Measurements from ENCODE around the gene PDZD8.

Gene PDZD8

GRCh38 chr10:117375360-117376178 is at the start of gene PDZD8:
PDZD8 (minus strand) TSS chr10:117375440; CDS start chr10:117375227, 213 bp downstream.
- peak; percentile 79 for DNase-seq (ENCODE audit: low spot score)

GRCh38 chr10:117424171-117424570 is 48.9 kb upstream of the PDZD8 start:
- DNase-seq (ENCODE audit: low spot score): no peak

- no peak for DNase-seq (ENCODE audit: low spot score)
Measured at GRCh38 chr10:117421985-117422384, 46.7 kb upstream of the PDZD8 start.

DNA sequence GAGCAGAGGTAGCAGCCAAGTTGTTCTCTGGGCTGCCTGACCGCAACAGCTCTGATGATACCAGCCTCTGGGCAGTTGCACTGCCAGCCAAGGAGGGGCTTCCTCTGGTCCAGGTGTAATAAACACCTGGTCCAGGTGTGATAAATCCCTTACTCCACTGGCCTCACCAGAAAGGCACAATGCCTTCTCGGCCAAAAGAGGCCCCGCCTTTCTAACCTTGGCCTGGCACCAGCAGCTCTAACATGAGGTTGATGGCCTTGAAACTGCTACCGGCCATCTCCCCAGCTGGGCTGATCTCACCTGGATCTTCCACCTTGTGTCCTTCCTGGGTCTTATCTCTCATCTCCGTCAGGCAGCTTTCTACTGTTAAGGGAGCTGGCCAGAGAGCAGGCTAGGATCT is 45.5 kb upstream of the PDZD8 start:
- no peak for DNase-seq (ENCODE audit: low spot score)

GRCh38 chr10:117419921-117420320 is 44.7 kb upstream of the PDZD8 start:
- peak; percentile 87 for DNase-seq (ENCODE audit: low spot score)

GRCh38 chr10:117419159-117419558 is 43.9 kb upstream of the PDZD8 start:
- DNase-seq (ENCODE audit: low spot score): no peak

- DNase-seq (ENCODE audit: low spot score): no peak
Measured at GRCh38 chr10:117418121-117418520, 42.9 kb upstream of the PDZD8 start.

GRCh38 chr10:117417196-117417595 is 42.0 kb upstream of the PDZD8 start:
- DNase-seq (ENCODE audit: low spot score): no peak

GRCh38 chr10:117413928-117414618 is 38.8 kb upstream of the PDZD8 start:
- DNase-seq (ENCODE audit: low spot score): peak; percentile 29

DNA sequence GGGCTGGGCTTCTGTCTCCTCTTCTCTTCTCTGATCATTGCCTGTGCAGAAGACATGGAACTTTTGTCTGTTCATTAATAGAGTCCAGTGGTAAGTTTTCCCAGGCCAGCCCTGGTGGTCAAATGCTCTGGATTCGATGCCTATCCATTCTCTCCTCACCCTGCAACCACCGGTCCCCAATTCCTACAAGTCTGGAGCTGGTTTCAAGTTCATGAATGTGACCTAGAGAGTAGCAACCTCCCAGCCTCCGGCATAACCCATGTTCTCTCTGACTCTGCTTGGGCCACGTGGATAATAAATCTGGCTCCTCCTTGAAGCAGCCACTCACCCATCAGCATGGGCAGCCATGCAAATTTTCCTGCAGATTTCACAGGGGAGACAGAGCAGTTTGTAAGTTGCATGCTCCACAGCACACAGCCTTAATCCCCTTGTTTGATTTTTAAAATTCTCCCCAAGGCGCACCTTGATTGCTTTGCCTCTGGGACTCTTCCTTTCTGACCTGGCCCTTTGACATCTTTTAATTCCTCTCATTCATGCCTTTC is 37.3 kb upstream of the PDZD8 start:
- DNase-seq (ENCODE audit: low spot score): no peak

GRCh38 chr10:117411479-117412399 is 36.5 kb upstream of the PDZD8 start:
- no peak for DNase-seq (ENCODE audit: low spot score)

DNA sequence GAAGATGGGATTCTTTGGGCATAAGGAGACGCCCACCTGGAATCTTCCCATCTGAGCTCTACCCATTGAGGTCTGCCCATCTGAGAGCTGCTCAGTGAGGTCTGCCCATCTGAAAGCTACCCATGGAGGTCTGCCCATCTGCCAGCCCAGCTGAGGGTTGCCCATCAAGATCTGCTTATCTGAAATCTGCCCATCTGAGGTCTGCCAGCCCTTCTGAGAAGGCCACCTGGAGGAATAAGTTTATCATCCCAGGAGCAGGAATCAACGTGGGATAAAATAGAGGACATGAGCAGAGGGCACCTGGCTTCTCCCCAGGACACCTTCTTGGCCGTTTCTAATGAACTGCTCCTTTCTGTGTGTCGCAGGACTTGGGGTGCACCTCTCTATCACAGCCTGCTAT is 35.3 kb upstream of the PDZD8 start:
- DNase-seq (ENCODE audit: low spot score): no peak

DNA sequence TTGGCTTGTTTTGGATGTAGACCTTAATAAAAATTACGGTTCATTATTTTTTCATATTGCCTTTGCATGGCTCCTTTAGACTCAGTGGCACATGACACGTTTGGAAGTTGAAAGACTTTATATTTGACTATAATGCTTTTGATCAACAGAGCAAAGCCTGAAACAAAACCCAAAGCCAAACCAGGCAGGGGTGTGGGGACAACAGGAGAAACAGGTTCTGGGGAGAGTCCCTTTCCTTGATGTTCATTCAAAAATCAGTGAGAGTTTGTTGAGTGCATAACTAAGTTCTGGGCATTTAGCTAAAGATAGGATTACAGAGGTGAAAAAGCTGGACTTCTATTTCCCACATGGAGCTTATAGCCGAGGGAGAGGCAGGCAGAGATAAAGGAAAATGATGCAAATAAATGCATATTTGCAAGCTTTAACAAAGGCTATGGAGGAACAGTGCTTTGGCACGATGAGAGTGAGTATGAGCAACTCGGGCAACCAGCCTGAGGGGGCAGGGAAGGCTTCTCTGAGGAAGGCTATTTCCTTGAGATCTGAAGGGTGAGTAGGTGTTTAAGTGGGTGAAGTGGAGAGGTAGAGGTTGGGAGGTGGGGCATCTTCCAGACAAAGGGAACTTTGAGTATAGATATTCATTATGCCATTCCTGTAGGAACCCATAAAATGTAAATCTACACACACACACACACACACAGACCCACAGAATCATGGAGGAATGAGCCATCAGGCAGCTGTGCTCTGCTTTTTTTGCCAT is 34.5 kb upstream of the PDZD8 start:
- DNase-seq (ENCODE audit: low spot score): no peak

DNA sequence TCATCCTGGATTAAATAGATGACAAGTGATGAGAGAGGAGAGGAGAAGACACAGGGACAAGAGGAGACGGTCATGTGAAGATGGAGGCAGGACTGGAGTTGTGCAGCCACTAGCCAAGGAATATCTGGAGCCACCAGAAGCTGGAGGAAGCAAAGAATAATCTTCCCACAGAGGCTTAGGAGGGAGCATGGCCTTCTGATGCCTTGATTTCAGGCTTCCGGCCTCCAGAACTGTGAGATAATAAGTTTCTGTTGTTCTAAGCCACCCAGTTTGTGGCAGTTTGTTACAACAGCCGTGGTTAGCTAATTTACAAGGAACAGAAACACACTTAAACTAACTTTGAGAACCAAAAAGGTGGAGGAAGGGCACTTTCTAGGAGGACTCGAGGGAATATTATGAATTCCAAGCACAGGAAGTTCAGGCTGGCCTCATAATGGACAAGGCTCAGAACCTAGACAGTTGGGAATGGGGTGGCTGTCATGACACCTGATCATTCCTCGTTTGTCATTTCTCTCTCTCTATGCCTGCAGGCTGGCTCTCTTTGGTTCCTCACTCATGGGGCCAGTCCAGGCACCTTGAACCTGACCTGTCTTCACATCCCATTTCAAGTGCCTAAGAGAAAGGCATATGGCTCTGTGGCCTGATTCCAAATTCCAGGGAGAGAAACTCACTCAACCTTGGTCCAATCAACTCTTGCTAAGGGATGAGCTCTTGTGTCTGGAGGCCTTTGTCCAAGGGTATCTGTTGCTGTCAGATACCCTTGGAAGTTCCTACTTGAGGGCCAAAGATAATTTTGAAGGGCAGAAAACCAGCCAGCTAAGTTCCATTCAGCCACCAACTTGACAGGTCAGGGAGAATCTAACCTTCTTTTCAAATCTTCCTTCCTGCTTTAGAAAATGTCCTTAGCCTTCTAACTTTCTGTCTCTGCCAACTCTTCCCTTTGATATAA is 33.5 kb upstream of the PDZD8 start:
- DNase-seq (ENCODE audit: low spot score): no peak

DNA sequence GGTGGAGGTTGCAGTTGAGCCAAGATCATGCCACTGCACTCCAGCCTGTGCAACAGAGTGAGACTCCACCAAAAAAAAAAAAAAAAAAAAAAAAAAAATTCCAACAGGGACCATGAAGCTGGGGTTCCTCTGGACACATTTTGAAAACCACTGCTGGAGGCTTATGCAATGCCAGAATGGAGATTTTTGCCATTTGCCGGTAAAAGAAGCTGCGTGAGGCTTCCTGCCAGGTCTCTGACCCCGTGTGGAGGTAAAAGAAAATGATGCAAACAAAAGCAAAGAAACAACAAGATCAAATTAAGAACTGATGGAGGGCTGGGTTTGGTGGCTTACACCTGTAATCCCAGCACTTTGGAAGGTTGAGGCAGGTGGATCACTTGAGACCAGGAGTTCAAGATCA is 30.5 kb upstream of the PDZD8 start:
- DNase-seq (ENCODE audit: low spot score): no peak

GRCh38 chr10:117400329-117400728 is 25.1 kb upstream of the PDZD8 start:
- no peak for DNase-seq (ENCODE audit: low spot score)

DNA sequence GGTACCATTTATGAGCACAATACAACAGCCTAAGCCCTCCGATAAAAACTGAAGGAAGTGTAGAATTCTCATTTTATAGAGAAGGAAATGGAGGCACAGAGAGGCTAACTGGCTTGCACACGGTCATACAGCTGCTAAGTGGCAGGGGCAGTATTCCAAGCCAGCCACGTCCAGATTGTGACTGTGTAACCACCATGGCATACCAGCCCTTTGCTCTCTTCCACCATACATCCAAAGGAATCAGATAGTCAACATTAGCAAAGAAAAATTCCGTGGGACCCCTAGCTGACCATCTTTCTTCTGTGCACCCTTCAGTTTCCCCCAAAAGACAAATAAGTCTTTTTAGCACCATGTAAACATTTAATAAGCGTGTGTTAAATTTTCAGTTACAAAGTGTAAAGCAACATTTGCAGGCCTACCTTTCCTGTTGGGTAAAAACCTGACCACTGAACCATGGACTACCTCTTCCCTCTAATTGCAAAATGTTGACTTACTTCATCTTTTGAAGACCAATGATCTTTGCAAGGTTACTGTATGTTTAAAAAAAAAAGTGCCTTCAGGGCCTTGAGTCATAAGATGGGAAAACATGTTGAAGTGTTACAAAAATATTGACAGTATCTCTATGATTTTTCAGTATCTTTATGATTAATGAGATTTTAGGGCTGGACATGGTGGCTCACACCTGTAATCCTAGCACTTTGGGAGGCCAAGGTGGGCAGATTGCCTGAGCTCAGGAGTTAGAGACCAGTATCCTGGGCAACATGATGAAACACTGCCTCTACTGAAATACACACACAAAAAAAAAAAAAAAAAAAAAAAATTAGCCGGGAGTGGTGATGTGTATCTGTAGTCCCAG is 24.3 kb upstream of the PDZD8 start:
- DNase-seq (ENCODE audit: low spot score): no peak

GRCh38 chr10:117398029-117398428 is 22.8 kb upstream of the PDZD8 start:
- DNase-seq (ENCODE audit: low spot score): no peak

Data from kidney capillary endothelial cell (primary cell).